Prostate gland (tissue), 2 donors: ENCODE measurements around the gene SPRED1. TPM values are rescaled to one million over a fixed set of nuclear protein-coding genes. Genes with fewer than 3 reads are reported as not detected.

Experiments
- DNase-seq: peaks from one replicate; pipeline ENCODE4 v3.0.0-alpha.2; 2019; ENCODE audit warnings: low spot score
- H3K27ac ChIP-seq, 2 donors: fragments of 200-600 bp; sonication (generic); 2 replicates each; pipeline ENCODE4 v1.5.1; 2017 to 2019
- H3K27me3 ChIP-seq: fragments of 200-600 bp; sonication (generic); replicated peaks from 2 replicates; pipeline ENCODE4 v1.5.1; 2019; ENCODE audit not compliant: insufficient read depth
- H3K36me3 ChIP-seq, 2 donors: fragments of 200-600 bp; sonication (generic); 1 replicate in 1 of 2; 2 replicates in 1 of 2; pipeline versions ENCODE4 v1.5.1 to v1.8.1; 2017 to 2019
- H3K4me1 ChIP-seq: fragments of 200-600 bp; sonication (generic); replicated peaks from 2 replicates; pipeline ENCODE4 v1.5.1; 2019
- H3K4me3 ChIP-seq, 2 donors: fragments of 200-600 bp; sonication (generic); 2 replicates each; pipeline ENCODE4 v1.5.1; 2017 to 2019
- H3K9me3 ChIP-seq: fragments of 200-600 bp; sonication (generic); 2 replicates; pipeline ENCODE4 v1.5.1; 2017
- CTCF ChIP-seq, 4 experiments: fragments of 200-600 bp in 2 of 4; fragments of 450-650 bp in 2 of 4; sonication (generic) in 2 of 4; IDR thresholded peaks; 1 replicate in 3 of 4; 2 replicates in 1 of 4; pipeline ENCODE4 v1.5.1; 2016 to 2019; ENCODE audit warnings: antibody characterized with exemption in 4 of 4, mild to moderate bottlenecking in 2 of 4, moderate library complexity in 2 of 4
- POLR2A ChIP-seq: fragments of 450-650 bp; IDR thresholded peaks from one replicate; pipeline ENCODE4 v1.6.1; 2016; ENCODE audit warnings: antibody characterized with exemption, mild to moderate bottlenecking
- POLR2AphosphoS5 ChIP-seq: sonication (generic); formaldehyde crosslinking; IDR thresholded peaks from one replicate; pipeline ENCODE4 v1.6.1; 2017; ENCODE audit warnings: antibody characterized with exemption
- WGBS: methylation state at CpG from one replicate; pipeline ENCODE4 v1.1.5; 2018; 5-methylcytosine and 5-hydroxymethylcytosine counted together
- intact Hi-C: fragments of 100-400 bp; cut with DNase I; formaldehyde crosslinking; loops from one replicate; pipeline ENCODE4 v1.14.2; 2022
- total RNA-seq, 2 donors: library from RNA; depleted of rRNA; stranded (reverse); fragments of >200 nt; gene quantifications; one replicate each; pipeline ENCODE4 v1.1.0, GENCODE V29; 2016

Gene SPRED1
- total RNA-seq, 2 donors from 2014 or later, result 9.5 to 13.3 TPM

- no peak overlapping the region for H3K27ac ChIP-seq
- no peak for DNase-seq
- WGBS, result 78% methylated on average over 8 of the region's 8 CpGs
- intact Hi-C loops, result no loop called here
- no peaks in the 10 kb centered on the region for H3K9me3 ChIP-seq
- H3K4me1 ChIP-seq, result no peaks in the 10 kb centered on the region
- TF ChIP-seq POLR2A, result no peak
- TF ChIP-seq CTCF (IDR thresholded peaks at IDR 0.05), result no peak
- no peak for TF ChIP-seq POLR2AphosphoS5
- H3K4me3 ChIP-seq, result no peak overlapping the region
- H3K36me3 ChIP-seq, result no peaks in the 10 kb centered on the region
- H3K27me3 ChIP-seq, result no peaks in the 10 kb centered on the region
Observed at GRCh38 chr15:38283010-38283409, 30.4 kb downstream of the SPRED1 start.

- intact Hi-C loops, result no loop called here
- TF ChIP-seq CTCF (IDR thresholded peaks at IDR 0.05) (no peak), POLR2A (no peak), POLR2AphosphoS5 (no peak)
- H3K4me1 ChIP-seq, result no peaks in the 10 kb centered on the region
- no peak overlapping the region for H3K4me3 ChIP-seq
- H3K9me3 ChIP-seq, result no peaks in the 10 kb centered on the region
- no peaks in the 10 kb centered on the region for H3K36me3 ChIP-seq
- WGBS, result 86% methylated on average over 4 of the region's 4 CpGs
- no peak overlapping the region for H3K27ac ChIP-seq
- no peaks in the 10 kb centered on the region for H3K27me3 ChIP-seq
- DNase-seq, result no peak
Observed at GRCh38 chr15:38285456-38285855, 32.8 kb downstream of the SPRED1 start.

- WGBS, result 76% methylated on average over 3 of the region's 3 CpGs
- H3K4me3 ChIP-seq, result no peak overlapping the region
- no peak overlapping the region for H3K27ac ChIP-seq
- DNase-seq, result no peak
- H3K9me3 ChIP-seq, result no peaks in the 10 kb centered on the region
- no peaks in the 10 kb centered on the region for H3K36me3 ChIP-seq
- TF ChIP-seq POLR2AphosphoS5, result no peak
- no peak for TF ChIP-seq POLR2A
- no peak for TF ChIP-seq CTCF (IDR thresholded peaks at IDR 0.05)
- no peaks in the 10 kb centered on the region for H3K27me3 ChIP-seq
- intact Hi-C loops, result no loop called here
- H3K4me1 ChIP-seq, result no peaks in the 10 kb centered on the region
Observed at GRCh38 chr15:38294126-38294525, 41.5 kb downstream of the SPRED1 start.

- Histone ChIP-seq H3K36me3 (no peaks in the 10 kb centered on the region), H3K27ac (no peak overlapping the region), H3K9me3 (no peaks in the 10 kb centered on the region), H3K4me1 (no peaks in the 10 kb centered on the region), H3K27me3 (no peaks in the 10 kb centered on the region), H3K4me3 (no peak overlapping the region)
- 54% methylated on average over 4 of the region's 4 CpGs for WGBS
- no peak for DNase-seq
- TF ChIP-seq POLR2AphosphoS5 (no peak), POLR2A (no peak), CTCF (IDR thresholded peaks at IDR 0.05) (no peak)
- intact Hi-C loops, result no loop called here
Observed at GRCh38 chr15:38297623-38298388, 45.2 kb downstream of the SPRED1 start.

- DNase-seq, result no peak
- H3K27me3 ChIP-seq, result no peaks in the 10 kb centered on the region
- no peak overlapping the region for H3K4me3 ChIP-seq
- TF ChIP-seq POLR2AphosphoS5 (no peak), POLR2A (no peak), CTCF (IDR thresholded peaks at IDR 0.05) (no peak)
- H3K36me3 ChIP-seq, result no peaks in the 10 kb centered on the region
- intact Hi-C loops, result no loop called here
- WGBS, result 90% methylated on average over 6 of the region's 6 CpGs
- no peaks in the 10 kb centered on the region for H3K4me1 ChIP-seq
- no peak overlapping the region for H3K27ac ChIP-seq
- H3K9me3 ChIP-seq, result no peaks in the 10 kb centered on the region
Observed at GRCh38 chr15:38299216-38299615, 46.6 kb downstream of the SPRED1 start.
